Activated CD4-positive, CD25-positive, alpha-beta regulatory T cell treated with anti-CD3 and anti-CD28 coated beads, Interleukin-2, amount 50 U/mL, for 24 hours (primary cell): ENCODE data around the gene NUDCD2.
"Not testable (repeated sequence)": the region's sequence is repeated elsewhere in the genome, so short reads cannot be mapped to it uniquely, and the experiment has no call there.

Experiments
- ATAC-seq, 2 donors: fragments of 150-1000 bp; cut with Tn5 transposase; one replicate each; pipeline ENCODE4 v1.10.0; 2021; ENCODE audit warnings: mild to moderate bottlenecking in 1 of 2, moderate library complexity in 1 of 2

Gene NUDCD2

GRCh38 chr5:163463063-163463435 is 3.1 kb upstream of the NUDCD2 start:
- no peak for ATAC-seq

DNA sequence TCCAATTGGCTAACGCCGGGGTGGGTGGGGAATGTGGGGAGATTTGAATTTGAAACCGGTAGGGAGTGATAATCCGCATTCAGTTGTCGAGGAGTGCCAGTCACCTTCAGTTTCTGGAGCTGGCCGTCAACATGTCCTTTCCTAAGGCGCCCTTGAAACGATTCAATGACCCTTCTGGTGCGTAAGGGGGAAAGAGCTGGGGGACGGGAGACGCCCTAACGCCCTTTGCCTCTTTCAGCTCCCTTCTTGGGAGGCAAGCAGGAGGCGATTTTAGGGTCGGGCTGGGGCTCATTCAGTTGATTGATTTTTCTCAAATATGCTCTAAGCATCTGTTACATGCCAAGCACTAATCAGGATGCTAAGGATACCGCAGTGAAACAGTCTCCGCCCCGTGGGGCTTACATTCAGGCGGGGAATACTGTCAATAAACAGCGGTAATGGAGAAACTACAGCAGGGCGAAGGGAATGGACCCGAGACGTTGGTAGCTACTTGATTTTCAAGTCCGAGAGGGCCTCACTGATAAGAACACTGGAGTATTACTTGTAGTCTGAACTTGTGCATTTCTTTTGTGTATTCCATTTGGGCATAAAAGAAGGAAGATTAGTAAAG is 765 bp upstream of the NUDCD2 start, which contains the start of gene HMMR:
TSS of gene HMMR (plus strand) at position 71 of the 610 bp plus-strand sequence. CDS start at position 132, 61 bp downstream.
- no peak for ATAC-seq

DNA sequence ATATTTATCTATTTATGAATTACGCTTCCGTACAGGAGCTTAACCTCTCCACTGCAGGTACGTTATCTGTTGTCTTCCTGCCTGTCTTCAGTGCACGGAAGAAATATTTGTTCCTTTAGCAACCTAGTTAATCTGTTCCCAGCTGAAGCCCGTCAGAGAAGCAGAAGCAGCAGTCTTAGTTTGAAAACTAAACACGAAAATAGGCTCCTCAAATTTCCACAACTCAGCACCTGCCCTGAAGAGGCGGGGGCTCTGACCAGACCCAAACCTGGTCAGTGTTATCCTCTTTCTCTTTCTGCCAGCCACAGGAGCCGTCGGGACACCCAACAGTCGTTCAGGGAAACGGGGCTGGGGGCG is 462 bp downstream of the NUDCD2 start:
- ATAC-seq = no peak

GRCh38 chr5:163458778-163459385 is 1.0 kb downstream of the NUDCD2 start:
- no peak for ATAC-seq

DNA sequence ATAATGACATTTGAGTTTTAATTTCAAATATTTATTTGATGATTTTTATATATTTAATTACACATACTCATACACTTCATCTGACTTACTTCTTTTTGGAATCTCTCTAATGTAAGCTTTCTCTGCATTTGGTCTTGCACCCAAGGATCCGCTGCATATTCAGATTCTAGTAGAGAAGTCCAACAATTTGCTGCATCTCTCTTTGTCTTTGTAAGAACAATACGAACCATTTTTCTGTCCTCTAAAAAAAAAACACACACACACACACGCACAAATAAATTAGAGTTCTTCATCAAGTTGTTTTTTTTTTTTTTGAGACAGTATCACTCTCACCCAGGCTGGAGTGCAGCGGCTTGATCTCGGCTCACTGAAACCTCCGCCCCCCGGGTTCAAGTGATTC is 3.1 kb downstream of the NUDCD2 start:
- ATAC-seq = no peak

DNA sequence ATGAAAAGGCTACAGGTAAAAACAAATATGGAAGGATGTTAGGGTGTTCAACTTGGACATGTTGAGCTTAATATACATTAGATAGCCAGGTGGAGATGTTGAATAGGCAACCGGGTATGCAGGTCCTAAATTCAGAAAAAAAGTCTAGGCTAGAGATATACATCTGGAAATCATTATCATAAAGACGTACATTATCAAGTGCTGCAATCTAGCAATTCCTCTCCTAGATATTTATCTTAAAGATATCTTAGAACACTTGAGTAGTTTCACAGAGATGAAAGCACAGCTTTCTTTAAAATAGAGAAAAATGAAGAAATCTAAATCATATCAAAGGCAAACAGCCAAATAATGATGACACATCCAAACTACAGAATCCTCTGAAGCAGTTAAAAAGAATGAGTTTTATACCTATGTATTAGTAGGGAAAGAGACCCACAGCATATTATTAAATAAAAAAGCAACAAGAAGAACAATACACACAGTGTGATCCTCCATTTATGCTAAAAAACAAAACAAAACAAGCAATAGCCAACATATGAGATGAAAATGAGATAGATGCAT is 3.8 kb downstream of the NUDCD2 start:
- no peak for ATAC-seq

- ATAC-seq = not testable (repeated sequence)
Measured at GRCh38 chr5:163455406-163455805, 4.5 kb downstream of the NUDCD2 start.

DNA sequence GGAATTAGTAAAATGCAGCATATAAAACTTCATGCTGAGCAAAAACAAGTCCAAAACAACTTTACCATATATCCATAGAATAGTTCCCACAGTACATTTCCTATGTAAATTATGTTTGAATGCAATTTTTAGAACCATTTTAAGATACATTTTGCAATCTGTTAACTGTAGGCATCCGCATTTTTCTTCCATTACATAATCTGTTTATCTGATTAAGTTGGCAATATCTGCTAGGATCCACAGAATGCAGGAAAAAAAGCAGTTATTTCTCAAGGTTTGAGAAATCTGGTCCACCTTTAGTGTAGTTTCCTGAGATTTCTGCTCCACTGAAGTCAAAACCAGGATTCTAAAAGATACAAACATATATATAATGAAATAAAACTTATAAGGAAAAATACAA is 6.2 kb downstream of the NUDCD2 start:
- no peak for ATAC-seq

- ATAC-seq = no peak
Measured at GRCh38 chr5:163451489-163451888, 8.4 kb downstream of the NUDCD2 start.

DNA sequence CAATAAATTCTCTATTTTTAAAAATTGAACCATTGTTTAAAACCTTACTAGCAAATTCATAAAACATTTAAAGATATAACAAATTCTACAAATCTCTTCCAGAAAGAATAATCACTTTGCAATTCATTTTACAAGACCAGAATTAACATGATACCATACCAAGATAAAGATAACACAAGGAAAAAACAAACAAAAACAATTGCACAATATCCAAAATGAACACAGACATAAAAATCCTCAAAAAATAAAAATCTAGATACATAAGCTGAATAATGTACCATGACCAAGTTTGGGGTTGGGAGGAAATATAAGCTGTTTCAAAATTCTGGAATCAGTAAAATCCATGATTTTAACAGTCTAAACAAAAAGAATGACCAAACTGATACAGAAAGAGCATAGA is 11.4 kb downstream of the NUDCD2 start:
- ATAC-seq = no peak

DNA sequence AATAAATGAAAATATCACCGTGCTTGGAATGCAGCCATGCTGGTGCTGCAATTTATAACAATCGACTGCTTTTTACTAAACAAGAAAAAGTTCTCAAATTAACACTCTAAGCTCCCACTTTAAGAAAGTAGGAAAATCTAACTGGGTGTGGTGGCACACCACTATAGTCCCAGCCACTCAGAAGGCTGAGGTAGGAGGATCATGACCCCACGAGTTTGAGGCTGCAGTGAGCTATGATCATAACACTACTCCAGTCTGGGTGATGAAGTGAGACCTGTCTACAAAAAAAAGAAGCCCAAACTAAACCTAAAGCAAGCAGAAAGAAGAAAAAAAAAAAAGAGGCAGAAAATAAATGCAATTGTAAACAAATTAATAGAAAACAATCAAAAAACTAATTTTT is 12.0 kb downstream of the NUDCD2 start:
- ATAC-seq = no peak

- no peak for ATAC-seq
Measured at GRCh38 chr5:163447191-163447590, 12.7 kb downstream of the NUDCD2 start.

- ATAC-seq = no peak
Measured at GRCh38 chr5:163445345-163445744, 14.6 kb downstream of the NUDCD2 start.

DNA sequence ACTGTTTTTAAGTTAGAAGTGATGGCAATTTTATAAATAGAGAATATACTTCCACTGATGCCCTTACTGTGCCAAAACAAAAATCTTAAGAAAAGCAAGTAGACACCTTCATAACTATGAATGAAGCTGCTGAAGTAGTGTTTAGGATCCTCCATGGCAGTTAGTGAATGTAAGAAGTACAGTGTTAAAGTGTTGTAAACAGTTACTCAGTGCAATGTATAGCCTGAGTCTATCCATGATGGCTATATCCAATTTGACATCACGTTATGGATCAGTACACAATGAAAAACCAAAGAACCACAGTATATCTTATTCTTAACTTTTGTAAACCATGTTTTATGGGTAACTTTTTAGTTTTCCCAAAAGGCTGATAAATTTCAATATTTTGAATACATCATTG is 15.4 kb downstream of the NUDCD2 start:
- no peak for ATAC-seq

DNA sequence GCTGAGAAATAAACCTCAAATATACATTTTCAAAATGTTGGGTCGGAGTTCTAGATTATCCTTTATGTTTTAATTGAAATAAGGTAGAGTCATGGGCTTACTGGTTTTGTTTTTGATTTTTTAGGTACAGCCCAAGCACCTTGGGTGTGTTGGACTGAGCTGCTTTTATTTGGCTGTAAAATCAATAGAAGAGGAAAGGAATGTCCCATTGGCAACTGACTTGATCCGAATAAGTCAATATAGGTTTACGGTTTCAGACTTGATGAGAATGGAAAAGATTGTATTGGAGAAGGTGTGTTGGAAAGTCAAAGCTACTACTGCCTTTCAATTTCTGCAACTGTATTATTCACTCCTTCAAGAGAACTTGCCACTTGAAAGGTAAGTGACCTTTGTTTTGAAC is 18.9 kb downstream of the NUDCD2 start:
- no peak for ATAC-seq

GRCh38 chr5:163439092-163439425 is 20.8 kb downstream of the NUDCD2 start:
- ATAC-seq = peak; percentile 8 to 20

GRCh38 chr5:163437309-163438182 is 22.4 kb downstream of the NUDCD2 start, which contains the start of gene CCNG1:
Gene CCNG1, plus strand, starts transcription at chr5:163437595. Its CDS starts 1,662 bp downstream, at chr5:163439257.
- ATAC-seq = peak; percentile 95 to 96

- no peak for ATAC-seq
Measured at GRCh38 chr5:163437011-163437308, 22.9 kb downstream of the NUDCD2 start.

DNA sequence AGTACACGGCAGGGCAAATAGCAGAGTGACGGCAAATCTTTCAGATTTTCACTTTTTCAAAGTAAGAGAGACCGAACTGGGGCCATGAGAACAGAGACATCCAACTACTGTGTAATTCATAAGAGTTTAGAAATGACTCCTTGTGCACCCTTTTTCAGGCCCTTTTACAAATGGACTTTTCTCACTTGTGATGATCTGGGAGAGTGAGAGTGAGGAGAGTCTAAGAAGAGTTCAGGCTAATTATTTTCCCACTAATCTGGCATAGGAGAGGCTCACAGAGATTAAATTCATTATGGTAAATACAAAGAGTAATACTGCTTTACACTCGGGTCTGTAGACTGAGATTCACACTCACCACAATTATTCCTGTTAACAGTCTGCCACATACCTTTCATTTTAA is 23.4 kb downstream of the NUDCD2 start:
- ATAC-seq = no peak

DNA sequence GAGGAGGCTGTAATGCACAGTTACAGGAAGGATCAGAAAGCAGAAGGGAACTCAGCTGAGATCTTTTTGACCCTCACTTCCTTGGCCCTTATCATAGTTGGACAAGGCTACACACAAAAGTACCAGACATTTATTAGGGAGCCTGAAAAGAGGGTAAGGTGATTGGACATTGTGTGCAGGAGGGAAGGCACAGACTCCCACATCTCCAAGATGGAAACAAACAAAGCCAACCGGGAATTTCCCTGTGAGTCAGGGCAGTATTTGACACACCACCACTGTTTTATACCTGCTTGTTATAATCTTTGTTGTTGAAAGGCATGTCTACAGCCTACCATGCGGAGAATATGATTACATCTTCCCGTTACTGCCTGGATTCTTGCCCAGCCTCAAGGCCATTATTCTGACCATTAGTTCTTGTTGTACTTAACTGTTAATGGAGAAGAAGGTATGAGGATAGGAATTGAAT is 25.5 kb downstream of the NUDCD2 start:
- no peak for ATAC-seq

GRCh38 chr5:163433271-163433670 is 26.6 kb downstream of the NUDCD2 start:
- ATAC-seq = no peak

DNA sequence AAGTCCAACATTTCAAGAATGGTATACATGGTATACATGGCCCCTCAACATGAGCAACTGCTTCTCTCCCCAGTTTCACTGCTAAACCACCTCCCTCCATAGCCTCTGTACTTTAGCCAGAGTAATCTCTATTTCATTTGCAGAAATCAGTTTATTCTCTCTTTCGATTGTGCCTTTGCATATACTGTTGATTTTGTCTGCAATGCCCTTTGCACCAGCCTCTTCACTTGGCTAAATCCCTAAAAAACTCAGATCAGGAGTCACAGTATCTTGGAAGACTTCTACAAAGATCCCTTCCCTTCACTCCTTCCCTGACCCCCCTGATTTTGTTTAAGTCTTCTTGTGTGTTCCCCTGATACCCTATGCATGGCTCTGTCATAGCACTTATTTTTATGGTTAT is 27.4 kb downstream of the NUDCD2 start:
- no peak for ATAC-seq

DNA sequence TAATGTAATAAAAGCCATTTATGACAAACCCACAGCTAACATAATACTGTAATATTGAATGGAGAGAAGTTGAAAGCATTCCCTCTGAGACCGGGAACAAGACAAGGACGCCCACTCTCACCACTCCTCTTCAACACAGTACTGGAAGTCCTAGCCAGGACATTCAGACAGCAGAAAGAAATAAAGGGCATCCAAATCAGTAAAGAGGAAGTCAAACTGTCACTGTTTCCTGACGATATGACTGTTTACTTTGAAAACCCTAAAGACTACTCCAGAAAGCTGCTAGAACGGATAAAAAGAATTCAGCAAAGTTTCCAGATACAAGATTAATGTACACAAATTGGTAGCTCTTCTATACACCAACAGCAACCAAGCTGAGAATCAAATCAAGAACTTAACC is 33.8 kb downstream of the NUDCD2 start:
- not testable (repeated sequence) for ATAC-seq

- ATAC-seq = no peak
Measured at GRCh38 chr5:163424836-163425235, 35.1 kb downstream of the NUDCD2 start.
